GM06990 (cell line): ENCODE results near the gene LILRA5.
"Not testable (repeated sequence)": the region's sequence is repeated elsewhere in the genome, so short reads cannot be mapped to it uniquely, and the experiment has no call there.

Source experiments
- DNase-seq: peaks from one replicate; pipeline ENCODE4 v3.0.0-alpha.2; 2011; ENCODE audit not compliant: insufficient read length; ENCODE audit errors: extremely low read depth
- H3K27me3 ChIP-seq: replicated peaks from 2 replicates; pipeline ENCODE4 v1.6.0; 2011; ENCODE audit warnings: low read length; ENCODE audit not compliant: control insufficient read depth, insufficient read depth
- H3K36me3 ChIP-seq: 2 replicates; pipeline ENCODE4 v1.5.1; 2011; ENCODE audit warnings: low read length; ENCODE audit not compliant: control insufficient read depth, insufficient read depth
- H3K4me3 ChIP-seq: replicated peaks from 2 replicates; pipeline ENCODE4 v1.5.1; 2011; ENCODE audit warnings: low read depth, mild to moderate bottlenecking, control low read depth, low read length
- CTCF ChIP-seq: IDR thresholded peaks from 2 replicates; pipeline ENCODE4 v1.5.1; 2011; ENCODE audit warnings: low read length, control low read depth, mild to moderate bottlenecking, inconsistent platforms; ENCODE audit not compliant: insufficient read depth, poor library complexity, severe bottlenecking

The LILRA5 gene

GRCh38 chr19:54331626-54332025 is 18.7 kb upstream of the LILRA5 start:
- TF ChIP-seq CTCF: no peak
- Histone ChIP-seq H3K36me3 (no peaks in the 10 kb centered on the region; the same call in 1 of the 2 replicates), H3K4me3 (no peak overlapping the region), H3K27me3 (no peaks in the 10 kb centered on the region)
- no peak for DNase-seq

GRCh38 chr19:54329476-54330165 is 16.7 kb upstream of the LILRA5 start:
- TF ChIP-seq CTCF: no peak
- Histone ChIP-seq H3K36me3 (no peaks in the 10 kb centered on the region; the same call in 1 of the 2 replicates), H3K27me3 (no peaks in the 10 kb centered on the region), H3K4me3 (no peak overlapping the region)
- no peak for DNase-seq

GRCh38 chr19:54328781-54329180 is 15.8 kb upstream of the LILRA5 start:
- not testable (repeated sequence) for H3K4me3 ChIP-seq, H3K36me3 ChIP-seq, DNase-seq, H3K27me3 ChIP-seq

GRCh38 chr19:54325631-54326030 is 12.7 kb upstream of the LILRA5 start:
- no peak for TF ChIP-seq CTCF
- Histone ChIP-seq H3K4me3 (no peak overlapping the region), H3K27me3 (no peaks in the 10 kb centered on the region), H3K36me3 (no peaks in the 10 kb centered on the region; the same call in 1 of the 2 replicates)
- DNase-seq: no peak

GRCh38 chr19:54325194-54325621 is 12.2 kb upstream of the LILRA5 start:
- no peaks in the 10 kb centered on the region; the same call in 1 of the 2 replicates for H3K36me3 ChIP-seq
- H3K4me3 ChIP-seq: no peak overlapping the region
- 0 out of 2 replicates have a peak, but pooled peaks cover 2% of the 10 kb centered on the region for H3K27me3 ChIP-seq
- TF ChIP-seq CTCF: peak; percentile 76
- peak; percentile 49 for DNase-seq

- DNase-seq: no peak
- Histone ChIP-seq H3K4me3 (no peak overlapping the region), H3K27me3 (0 out of 2 replicates have a peak, but pooled peaks cover 3% of the 10 kb centered on the region), H3K36me3 (no peaks in the 10 kb centered on the region; the same call in 1 of the 2 replicates)
- TF ChIP-seq CTCF: no peak
These were observed 11.1 kb upstream of the LILRA5 start for GRCh38 chr19:54324071-54324470.

GRCh38 chr19:54322934-54323333 is 10.0 kb upstream of the LILRA5 start:
- not testable (repeated sequence) for H3K36me3 ChIP-seq, H3K4me3 ChIP-seq, DNase-seq, H3K27me3 ChIP-seq

GRCh38 chr19:54322295-54322694 is 9.3 kb upstream of the LILRA5 start:
- not testable (repeated sequence) for DNase-seq, H3K27me3 ChIP-seq, H3K4me3 ChIP-seq, H3K36me3 ChIP-seq
